ENCODE results near the gene ARRB1. TPM values are rescaled to one million over a fixed set of nuclear protein-coding genes. Genes with fewer than 3 reads are reported as not detected.
A peak's percentile ranks its signal among the peaks of the same experiment; 100 is the strongest.
"Not testable (repeated sequence)": the region's sequence is repeated elsewhere in the genome, so short reads cannot be mapped to it uniquely, and the experiment has no call there.

ARRB1 gene
- total RNA-seq, 2 donors from 2014 or later, result 10.7 to 14.7 TPM

DNA sequence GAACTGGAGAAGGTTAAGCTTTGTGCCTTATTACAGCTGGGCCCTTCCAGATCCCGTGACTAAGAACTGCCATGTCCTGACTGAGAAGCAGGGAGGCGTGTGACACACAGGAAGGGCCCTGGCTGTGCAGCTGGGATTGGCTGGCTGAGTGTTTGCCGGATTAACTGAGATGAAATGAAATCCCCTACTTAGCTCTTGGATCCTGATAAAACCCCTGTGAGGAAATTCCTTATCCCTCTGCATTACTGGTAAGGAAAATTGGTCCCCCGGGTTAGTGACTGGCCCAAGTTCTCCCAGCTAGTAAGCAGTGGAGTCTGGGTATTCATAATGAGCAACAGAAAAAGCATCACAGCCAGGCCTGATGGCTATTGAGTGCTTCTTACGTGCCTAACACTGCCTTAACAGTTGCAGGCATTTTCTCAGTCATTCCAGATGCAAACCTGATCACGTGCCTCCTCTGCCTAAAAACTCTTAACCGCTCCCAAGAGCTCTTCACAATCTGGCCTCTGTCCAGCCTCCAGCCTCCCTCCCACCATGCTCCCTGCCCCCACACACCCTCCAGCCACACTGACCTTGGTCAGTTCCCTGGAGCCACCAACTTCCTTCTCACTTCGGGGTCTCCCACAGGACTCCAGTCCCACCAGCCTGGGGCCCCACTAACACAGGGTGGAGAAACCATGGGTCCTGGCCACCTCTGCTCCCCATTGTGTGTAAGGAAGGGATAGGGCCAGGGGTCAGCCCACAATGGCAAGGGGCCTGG lies 37.8 kb downstream of the ARRB1 start:
- no peaks in the 10 kb centered on the region for H3K9me3 Mint-ChIP-seq

GRCh38 chr11:75312346-75312745 lies 39.1 kb downstream of the ARRB1 start:
- ATAC-seq (replicated peaks), result no peak
- Mint-ChIP-seq H3K27me3 (no peaks in the 10 kb centered on the region), H3K4me3 (no peak overlapping the region), H3K4me1 (peaks cover 6% of the 10 kb centered on the region), H3K36me3 (ENCODE audit: low read depth) (no peaks in the 10 kb centered on the region), H3K27ac (peak overlapping the region; percentile 46), H3K9me3 (no peaks in the 10 kb centered on the region)

More for the DNA sequence above, 37.8 kb downstream of the ARRB1 start:
- H3K36me3 Mint-ChIP-seq (ENCODE audit: low read depth), result no peaks in the 10 kb centered on the region
- H3K27me3 Mint-ChIP-seq, result no peaks in the 10 kb centered on the region
- no peak for ATAC-seq (replicated peaks)
- peaks cover 6% of the 10 kb centered on the region for H3K4me1 Mint-ChIP-seq
- H3K27ac Mint-ChIP-seq, result peak overlapping the region; percentile 20
- H3K4me3 Mint-ChIP-seq, result no peak overlapping the region

GRCh38 chr11:75311858-75312288 lies 39.6 kb downstream of the ARRB1 start:
- Mint-ChIP-seq H3K9me3 (no peaks in the 10 kb centered on the region), H3K36me3 (ENCODE audit: low read depth) (no peaks in the 10 kb centered on the region), H3K27ac (no peak overlapping the region), H3K4me3 (no peak overlapping the region), H3K27me3 (no peaks in the 10 kb centered on the region), H3K4me1 (peaks cover 6% of the 10 kb centered on the region)
- ATAC-seq (replicated peaks), result no peak

DNA sequence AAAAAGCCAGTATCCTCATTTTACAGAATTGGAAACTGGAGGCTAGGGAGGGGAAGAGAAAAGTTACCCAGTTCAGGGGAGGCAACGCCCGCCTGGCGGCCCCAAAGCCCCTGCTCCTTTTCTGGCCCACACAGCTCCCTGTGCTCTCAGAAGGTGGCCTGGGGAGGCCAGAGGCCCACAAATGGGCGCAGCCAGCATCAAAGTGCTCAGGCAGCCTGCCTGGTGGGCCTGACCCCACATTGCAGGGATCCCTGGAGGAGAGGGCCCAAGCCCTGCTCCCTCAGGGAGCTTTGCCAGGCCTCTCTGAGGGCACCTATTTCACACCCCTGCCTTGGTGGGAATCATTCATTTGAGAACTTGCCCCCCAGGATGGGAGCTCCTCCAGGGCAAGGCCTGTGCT lies 42.5 kb downstream of the ARRB1 start:
- no peaks in the 10 kb centered on the region for H3K36me3 Mint-ChIP-seq (ENCODE audit: low read depth)
- H3K4me1 Mint-ChIP-seq, result peaks cover 4% of the 10 kb centered on the region
- no peak overlapping the region for H3K4me3 Mint-ChIP-seq
- ATAC-seq (replicated peaks), result no peak
- H3K9me3 Mint-ChIP-seq, result no peaks in the 10 kb centered on the region
- no peaks in the 10 kb centered on the region for H3K27me3 Mint-ChIP-seq
- no peak overlapping the region for H3K27ac Mint-ChIP-seq

- peaks cover 4% of the 10 kb centered on the region for H3K4me1 Mint-ChIP-seq
These were observed 43.3 kb downstream of the ARRB1 start for GRCh38 chr11:75308116-75308515.

DNA sequence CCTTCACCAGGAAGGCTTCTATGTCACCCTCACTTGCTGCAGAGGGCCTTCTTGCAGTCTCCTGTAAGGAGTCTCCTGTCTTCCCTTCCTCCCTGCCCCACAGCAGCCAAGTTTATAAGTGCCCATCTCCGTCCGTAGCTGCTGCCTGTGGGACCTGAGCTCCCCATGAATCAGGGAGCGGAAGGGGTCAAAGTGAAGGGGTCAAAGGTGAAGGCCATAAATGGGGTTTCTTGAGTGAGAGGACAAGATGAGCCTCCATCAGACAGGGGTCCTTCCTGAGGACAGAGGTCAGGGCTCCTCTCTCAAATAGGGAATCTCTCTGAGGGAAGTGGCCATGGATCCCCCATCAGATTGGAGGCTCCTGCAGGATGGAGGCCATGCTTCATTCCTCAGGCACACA lies 44.4 kb downstream of the ARRB1 start:
- H3K36me3 Mint-ChIP-seq (ENCODE audit: low read depth), result no peaks in the 10 kb centered on the region

More at GRCh38 chr11:75308116-75308515, 43.3 kb downstream of the ARRB1 start:
- Mint-ChIP-seq H3K9me3 (no peaks in the 10 kb centered on the region), H3K27me3 (no peaks in the 10 kb centered on the region), H3K36me3 (ENCODE audit: low read depth) (no peaks in the 10 kb centered on the region), H3K4me3 (no peak overlapping the region), H3K27ac (peak overlapping the region; percentile 67)
- ATAC-seq (replicated peaks), result no peak

DNA sequence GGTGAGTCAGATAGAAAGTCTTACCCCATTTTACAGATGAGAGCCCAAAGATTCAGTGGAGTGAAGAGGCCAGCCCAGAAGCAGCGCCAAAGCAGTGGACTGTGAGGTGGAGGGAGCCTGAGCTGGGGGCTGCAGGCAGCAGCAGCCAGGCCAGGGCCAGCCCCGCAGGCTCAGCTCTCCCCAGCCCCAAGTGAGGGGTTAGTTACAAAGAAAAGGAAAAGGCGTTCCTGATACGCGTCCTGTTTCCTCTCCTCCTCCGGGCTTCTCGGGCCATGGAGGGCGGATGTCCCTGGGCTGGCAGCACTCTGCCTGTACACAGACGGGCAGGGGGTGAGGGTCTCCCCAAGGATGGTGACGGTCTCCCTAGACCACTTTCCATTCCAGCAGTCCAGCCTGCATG lies 44.9 kb downstream of the ARRB1 start:
- Mint-ChIP-seq H3K27me3 (no peaks in the 10 kb centered on the region), H3K4me1 (peaks cover 4% of the 10 kb centered on the region), H3K4me3 (no peak overlapping the region), H3K36me3 (ENCODE audit: low read depth) (no peaks in the 10 kb centered on the region), H3K27ac (no peak overlapping the region), H3K9me3 (no peaks in the 10 kb centered on the region)
- ATAC-seq (replicated peaks), result no peak

More for the DNA sequence above, 44.4 kb downstream of the ARRB1 start:
- Mint-ChIP-seq H3K4me3 (no peak overlapping the region), H3K27ac (peak overlapping the region; percentile 67), H3K27me3 (no peaks in the 10 kb centered on the region), H3K4me1 (peaks cover 4% of the 10 kb centered on the region), H3K9me3 (no peaks in the 10 kb centered on the region)
- ATAC-seq (replicated peaks), result no peak

DNA sequence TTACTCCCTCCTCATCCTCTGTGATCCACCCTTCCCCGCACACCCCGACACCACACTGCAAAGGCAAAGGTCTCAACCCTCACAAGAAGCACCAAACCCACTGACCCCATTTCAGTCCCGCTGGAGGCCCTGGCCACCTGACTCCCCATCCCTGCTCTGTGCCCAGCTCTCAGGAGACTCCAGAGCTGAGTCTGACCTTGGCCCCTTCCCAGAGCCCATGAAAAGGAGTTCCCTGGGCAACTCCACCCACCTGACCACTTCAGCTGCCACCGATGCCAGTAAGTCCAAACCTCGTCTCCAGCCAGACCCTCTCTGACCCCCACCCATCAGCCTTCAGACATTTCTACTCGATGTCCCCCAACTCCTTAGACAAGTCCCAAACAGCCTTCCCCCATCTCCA lies 45.5 kb downstream of the ARRB1 start:
- Mint-ChIP-seq H3K4me1 (peaks cover 4% of the 10 kb centered on the region), H3K27ac (peak overlapping the region; percentile 8), H3K36me3 (ENCODE audit: low read depth) (no peaks in the 10 kb centered on the region), H3K9me3 (no peaks in the 10 kb centered on the region), H3K27me3 (no peaks in the 10 kb centered on the region), H3K4me3 (no peak overlapping the region)
- ATAC-seq (replicated peaks), result no peak

- peaks cover 4% of the 10 kb centered on the region for H3K4me1 Mint-ChIP-seq
- no peak for ATAC-seq (replicated peaks)
- H3K27me3 Mint-ChIP-seq, result no peaks in the 10 kb centered on the region
- H3K9me3 Mint-ChIP-seq, result no peaks in the 10 kb centered on the region
- no peaks in the 10 kb centered on the region for H3K36me3 Mint-ChIP-seq (ENCODE audit: low read depth)
- H3K4me3 Mint-ChIP-seq, result no peak overlapping the region
- H3K27ac Mint-ChIP-seq, result peak overlapping the region; percentile 8
These were observed 46.0 kb downstream of the ARRB1 start for GRCh38 chr11:75305452-75305851.

DNA sequence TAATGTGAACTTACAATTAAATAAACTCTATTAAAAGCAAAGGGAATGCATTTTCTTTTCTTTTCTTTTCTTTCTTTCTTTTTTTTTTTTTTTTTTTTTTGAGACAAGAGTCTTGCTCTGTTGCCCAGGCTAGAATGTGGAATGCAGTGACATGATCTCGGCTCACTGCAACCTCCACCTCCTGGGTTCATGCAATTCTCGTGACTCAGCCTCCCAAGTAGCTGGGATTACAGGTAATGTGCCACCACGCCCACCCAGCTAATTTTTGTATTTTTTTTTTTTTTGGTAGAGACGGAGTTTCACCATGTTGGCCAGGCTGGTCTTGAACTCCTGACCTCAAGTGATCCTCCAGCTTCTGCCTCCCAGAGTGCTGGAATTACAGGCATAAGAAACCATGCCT lies 46.5 kb downstream of the ARRB1 start:
- H3K4me3 Mint-ChIP-seq; ATAC-seq (replicated peaks): not testable (repeated sequence)

DNA sequence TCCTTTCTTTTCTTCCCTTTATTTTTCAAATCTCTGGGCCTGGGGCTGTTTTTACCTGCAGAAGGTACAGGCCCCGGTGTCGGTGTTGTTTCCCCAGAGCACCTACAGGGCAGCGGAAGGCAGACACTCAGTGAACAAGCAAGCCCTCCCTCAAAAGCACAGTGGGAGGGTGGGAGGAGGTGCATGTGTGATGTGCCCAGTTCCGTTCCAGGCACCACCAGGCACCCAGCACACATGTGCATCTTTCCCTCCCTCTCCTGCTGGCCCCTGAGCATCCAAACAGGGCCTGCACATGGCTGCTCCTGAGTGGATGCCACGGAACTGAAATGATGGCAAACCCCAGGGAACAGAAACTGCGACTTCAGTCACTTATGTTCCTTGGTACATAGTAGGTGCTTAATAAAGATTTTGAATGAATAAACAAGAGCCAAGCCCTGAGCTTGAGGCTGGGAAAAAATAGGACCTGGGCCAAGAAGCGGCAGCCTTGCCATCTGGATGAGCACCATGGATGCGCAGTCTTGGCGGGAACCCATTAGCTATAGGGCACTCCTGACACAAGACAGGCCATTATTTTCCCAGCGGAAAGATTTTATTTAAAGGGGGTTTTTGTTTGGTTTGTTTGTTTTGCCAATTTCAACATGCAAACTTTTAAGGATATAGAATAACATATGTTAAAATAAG lies 47.8 kb downstream of the ARRB1 start:
- ATAC-seq (replicated peaks), result no peak
- peaks cover 4% of the 10 kb centered on the region for H3K4me1 Mint-ChIP-seq
- no peaks in the 10 kb centered on the region for H3K36me3 Mint-ChIP-seq (ENCODE audit: low read depth)
- peak overlapping the region; percentile 30 for H3K27ac Mint-ChIP-seq
- no peaks in the 10 kb centered on the region for H3K9me3 Mint-ChIP-seq
- no peaks in the 10 kb centered on the region for H3K27me3 Mint-ChIP-seq
- no peak overlapping the region for H3K4me3 Mint-ChIP-seq

More for the DNA sequence above, 46.5 kb downstream of the ARRB1 start:
- not testable (repeated sequence) for H3K27ac Mint-ChIP-seq; H3K9me3 Mint-ChIP-seq; H3K36me3 Mint-ChIP-seq (ENCODE audit: low read depth); H3K4me1 Mint-ChIP-seq; H3K27me3 Mint-ChIP-seq

DNA sequence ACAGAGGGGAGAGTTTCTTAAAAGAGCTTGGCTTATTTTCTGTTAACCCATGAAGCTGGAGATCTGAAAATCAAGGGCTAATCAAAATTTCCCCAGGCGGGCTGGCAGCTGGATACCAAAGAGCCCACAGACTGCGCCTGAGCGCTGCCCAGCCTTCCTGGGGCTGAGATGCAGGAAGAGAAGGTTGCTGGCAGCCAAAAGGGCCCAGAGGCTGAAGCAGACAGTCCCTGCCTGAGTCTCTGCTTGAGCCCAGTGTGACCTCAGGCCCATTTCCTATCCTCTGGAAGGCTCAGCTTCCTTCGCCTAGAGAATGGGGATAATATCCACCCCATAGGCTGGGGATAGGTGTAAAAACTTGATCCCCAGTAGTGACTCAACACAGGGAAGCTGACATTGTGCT lies 49.1 kb downstream of the ARRB1 start:
- Mint-ChIP-seq H3K9me3 (no peaks in the 10 kb centered on the region), H3K27me3 (no peaks in the 10 kb centered on the region), H3K27ac (no peak overlapping the region), H3K4me3 (no peak overlapping the region), H3K36me3 (ENCODE audit: low read depth) (no peaks in the 10 kb centered on the region), H3K4me1 (peaks cover 4% of the 10 kb centered on the region)
- ATAC-seq (replicated peaks), result no peak

- no peak for ATAC-seq (replicated peaks)
- H3K4me3 Mint-ChIP-seq, result no peak overlapping the region
- no peaks in the 10 kb centered on the region for H3K36me3 Mint-ChIP-seq (ENCODE audit: low read depth)
- no peaks in the 10 kb centered on the region for H3K27me3 Mint-ChIP-seq
- no peak overlapping the region for H3K27ac Mint-ChIP-seq
- no peaks in the 10 kb centered on the region for H3K9me3 Mint-ChIP-seq
- H3K4me1 Mint-ChIP-seq, result peaks cover 4% of the 10 kb centered on the region
These were observed 49.7 kb downstream of the ARRB1 start for GRCh38 chr11:75301601-75302345.

GRCh38 chr11:75301131-75301530 lies 50.3 kb downstream of the ARRB1 start:
- Mint-ChIP-seq H3K27me3 (no peaks in the 10 kb centered on the region), H3K9me3 (no peaks in the 10 kb centered on the region), H3K4me1 (peaks cover 1% of the 10 kb centered on the region), H3K4me3 (no peak overlapping the region), H3K36me3 (ENCODE audit: low read depth) (no peaks in the 10 kb centered on the region), H3K27ac (no peak overlapping the region)
- no peak for ATAC-seq (replicated peaks)

- H3K4me3 Mint-ChIP-seq, result no peak overlapping the region
- H3K27me3 Mint-ChIP-seq, result no peaks in the 10 kb centered on the region
- no peaks in the 10 kb centered on the region for H3K9me3 Mint-ChIP-seq
- no peak overlapping the region for H3K27ac Mint-ChIP-seq
- ATAC-seq (replicated peaks), result no peak
- no peaks in the 10 kb centered on the region for H3K4me1 Mint-ChIP-seq
- no peaks in the 10 kb centered on the region for H3K36me3 Mint-ChIP-seq (ENCODE audit: low read depth)
These were observed 52.5 kb downstream of the ARRB1 start for GRCh38 chr11:75298976-75299260.
